Activated CD8-positive, alpha-beta memory T cell treated with anti-CD3 and anti-CD28 coated beads, Interleukin-2, amount 50 U/mL, for 48 hours (primary cell): ENCODE results near the gene MAP3K4.

Experiments used
- DNase-seq: peaks from one replicate; pipeline ENCODE4 v3.0.0-alpha.2; 2020

Gene MAP3K4

GRCh38 chr6:161038229-161039031 is 46.9 kb downstream of the MAP3K4 start:
- no peak for DNase-seq

DNA sequence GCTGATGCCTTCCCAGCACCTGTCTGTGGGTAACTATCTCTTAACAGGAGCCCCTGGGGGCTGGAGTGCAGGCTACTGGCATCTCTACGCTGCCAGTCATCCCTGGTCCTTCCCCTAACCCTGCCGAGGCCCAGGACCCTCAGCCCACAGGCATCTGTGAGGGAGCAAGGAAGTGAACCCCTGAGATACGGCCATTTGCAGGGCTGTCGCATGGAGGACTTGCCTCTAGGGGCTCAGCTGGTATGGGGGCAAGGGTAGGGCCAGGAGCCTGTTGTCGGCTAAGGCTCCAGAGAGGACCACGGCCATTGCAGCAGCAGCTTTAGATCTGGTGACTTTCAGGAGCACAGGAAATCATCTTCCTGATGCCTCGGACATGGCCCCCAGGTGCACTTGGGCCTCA is 49.7 kb downstream of the MAP3K4 start:
- no peak for DNase-seq

DNA sequence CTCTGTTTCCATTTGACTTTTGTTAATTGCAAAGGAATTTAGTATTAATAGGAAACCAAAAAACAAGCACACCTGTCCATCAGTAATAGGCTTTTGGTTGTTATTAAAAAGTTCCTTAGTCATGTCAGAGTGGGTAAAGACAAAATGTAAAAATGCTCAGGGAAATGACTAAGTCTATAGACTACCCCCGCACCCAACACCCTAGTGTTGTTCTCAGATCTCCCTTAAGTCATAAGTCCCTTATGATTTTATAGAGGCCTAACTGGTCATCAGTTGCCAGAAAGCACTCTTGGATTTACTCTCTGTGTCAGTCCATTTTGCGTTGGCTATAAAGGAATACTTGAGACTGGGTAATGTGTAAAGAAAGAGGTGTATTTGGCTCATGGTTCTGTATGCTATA is 52.8 kb downstream of the MAP3K4 start:
- DNase-seq, result no peak

DNA sequence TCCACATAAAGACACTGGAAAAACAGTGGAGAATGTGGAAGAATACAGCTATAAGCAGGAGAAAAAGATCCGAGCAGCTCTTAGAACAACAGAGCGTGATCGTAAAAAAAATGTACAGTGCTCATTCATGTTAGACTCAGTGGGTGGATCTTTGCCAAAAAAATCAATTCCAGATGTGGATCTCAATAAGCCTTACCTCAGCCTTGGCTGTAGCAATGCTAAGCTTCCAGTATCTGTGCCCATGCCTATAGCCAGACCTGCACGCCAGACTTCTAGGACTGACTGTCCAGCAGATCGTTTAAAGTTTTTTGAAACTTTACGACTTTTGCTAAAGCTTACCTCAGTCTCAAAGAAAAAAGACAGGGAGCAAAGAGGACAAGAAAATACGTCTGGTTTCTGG is 57.1 kb downstream of the MAP3K4 start:
- DNase-seq, result no peak

GRCh38 chr6:161050134-161050765 is 58.7 kb downstream of the MAP3K4 start:
- no peak for DNase-seq

GRCh38 chr6:161053103-161053502 is 61.5 kb downstream of the MAP3K4 start:
- DNase-seq, result no peak

- no peak for DNase-seq
Observed at GRCh38 chr6:161054876-161055275, 63.3 kb downstream of the MAP3K4 start.

DNA sequence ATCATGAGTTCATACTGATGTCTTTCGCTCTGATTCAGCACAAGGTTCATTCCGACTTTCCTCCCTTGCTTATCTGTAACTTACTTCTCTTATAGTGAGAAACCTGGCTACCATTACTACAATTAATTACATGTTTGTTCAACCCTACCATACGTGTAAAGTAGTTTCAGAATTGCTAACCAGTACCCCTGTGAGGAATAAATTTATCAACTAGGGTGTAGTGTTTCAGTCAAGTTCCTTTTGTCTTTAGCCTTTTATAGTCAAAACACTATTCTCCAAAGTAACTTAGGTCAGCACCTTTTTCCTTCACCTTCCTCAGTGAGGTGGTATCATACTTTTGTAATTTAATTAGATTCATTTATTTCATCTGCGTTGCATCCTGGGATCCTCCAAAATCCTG is 64.9 kb downstream of the MAP3K4 start:
- no peak for DNase-seq

GRCh38 chr6:161057103-161058091 is 65.8 kb downstream of the MAP3K4 start:
- no peak for DNase-seq

GRCh38 chr6:161058741-161059140 is 67.2 kb downstream of the MAP3K4 start:
- DNase-seq, result no peak

- no peak for DNase-seq
Observed at GRCh38 chr6:161061576-161061975, 70.0 kb downstream of the MAP3K4 start.

- no peak for DNase-seq
Observed at GRCh38 chr6:161064915-161065314, 73.3 kb downstream of the MAP3K4 start.

- no peak for DNase-seq
Observed at GRCh38 chr6:161066511-161066910, 74.9 kb downstream of the MAP3K4 start.

DNA sequence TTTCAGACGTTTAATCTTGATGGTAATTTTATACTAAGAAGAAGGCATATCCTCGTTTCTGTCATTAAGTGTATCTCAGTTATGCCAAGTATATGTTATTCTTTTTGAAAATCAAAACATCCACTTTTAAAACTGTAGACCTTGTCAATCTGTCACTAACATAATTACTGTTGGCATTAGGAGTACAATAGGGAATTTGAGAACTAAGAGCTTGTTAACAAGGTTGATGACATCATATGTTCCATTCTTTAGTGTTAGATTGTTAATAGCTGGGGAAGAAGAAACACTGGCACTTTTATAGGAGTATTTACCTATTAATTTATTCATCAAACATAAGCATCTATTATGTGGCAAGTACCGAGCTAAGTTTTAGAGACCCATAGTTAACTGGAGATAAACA is 76.2 kb downstream of the MAP3K4 start:
- no peak for DNase-seq

DNA sequence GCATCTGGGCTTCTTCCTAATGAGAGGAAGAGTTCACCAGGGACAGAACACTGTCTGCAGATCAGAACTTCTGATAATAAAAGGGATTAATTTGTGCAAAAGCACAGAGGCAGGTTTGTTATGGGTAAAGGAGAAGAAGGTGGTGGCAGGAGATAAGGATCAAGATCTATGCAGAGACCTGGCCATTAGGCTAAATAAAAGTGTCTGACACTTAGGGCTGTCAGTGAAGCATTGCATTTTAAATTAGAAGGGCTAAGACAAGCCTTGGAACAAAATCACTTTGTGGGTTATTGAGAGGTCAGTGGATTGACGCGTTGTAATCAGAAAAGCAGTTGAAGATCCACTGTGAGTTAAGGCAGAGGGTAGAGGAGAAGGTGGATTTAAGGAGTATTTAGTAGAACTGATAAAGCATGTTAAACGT is 76.8 kb downstream of the MAP3K4 start:
- DNase-seq, result no peak

DNA sequence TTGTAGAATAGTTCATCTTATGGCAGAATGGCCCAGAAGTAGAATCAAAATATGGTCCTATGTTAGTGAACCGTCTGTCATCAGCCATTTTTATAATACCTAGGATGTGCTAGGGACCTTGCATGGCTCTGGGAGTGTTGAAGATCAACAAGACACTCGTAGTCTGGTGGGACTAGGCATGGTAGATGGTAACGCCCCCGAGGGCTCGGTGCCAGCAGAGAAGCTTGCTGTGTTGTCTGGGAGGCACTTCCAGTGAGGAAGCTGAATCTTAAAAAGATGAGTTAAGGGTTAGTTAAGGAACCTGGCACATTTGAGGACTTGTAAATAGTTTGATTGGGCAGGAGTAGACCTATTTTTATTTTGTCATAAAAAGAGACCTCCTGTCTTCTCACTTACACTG is 82.4 kb downstream of the MAP3K4 start:
- no peak for DNase-seq

DNA sequence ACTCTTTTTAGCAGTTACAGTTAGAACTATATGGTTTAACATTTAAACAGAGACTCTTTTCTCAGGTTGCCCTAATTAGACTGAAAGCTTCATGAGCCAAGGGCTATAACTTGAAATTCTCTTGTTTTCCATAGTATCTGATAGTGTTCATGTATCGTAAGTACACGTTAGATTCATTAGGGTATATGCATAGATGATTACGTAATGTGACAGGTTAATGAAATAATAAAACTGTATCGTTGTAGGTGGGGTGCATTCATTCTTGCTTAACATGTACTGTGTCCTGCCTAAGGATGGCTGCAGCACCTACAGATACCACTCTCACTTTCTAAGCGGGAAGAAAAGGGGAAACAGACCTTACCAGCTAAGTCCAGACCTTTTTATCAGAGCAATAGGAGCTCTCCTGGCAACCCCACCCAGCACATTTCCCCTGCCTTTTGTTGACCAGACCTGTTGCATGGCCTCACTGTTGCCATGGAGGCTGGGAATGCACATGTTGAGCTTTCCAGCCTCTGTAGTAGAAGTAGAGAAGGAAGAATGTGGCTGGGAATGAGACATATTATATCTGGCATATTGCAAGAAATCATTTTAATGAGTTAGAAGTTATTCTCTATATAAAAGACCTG is 83.0 kb downstream of the MAP3K4 start:
- no peak for DNase-seq

DNA sequence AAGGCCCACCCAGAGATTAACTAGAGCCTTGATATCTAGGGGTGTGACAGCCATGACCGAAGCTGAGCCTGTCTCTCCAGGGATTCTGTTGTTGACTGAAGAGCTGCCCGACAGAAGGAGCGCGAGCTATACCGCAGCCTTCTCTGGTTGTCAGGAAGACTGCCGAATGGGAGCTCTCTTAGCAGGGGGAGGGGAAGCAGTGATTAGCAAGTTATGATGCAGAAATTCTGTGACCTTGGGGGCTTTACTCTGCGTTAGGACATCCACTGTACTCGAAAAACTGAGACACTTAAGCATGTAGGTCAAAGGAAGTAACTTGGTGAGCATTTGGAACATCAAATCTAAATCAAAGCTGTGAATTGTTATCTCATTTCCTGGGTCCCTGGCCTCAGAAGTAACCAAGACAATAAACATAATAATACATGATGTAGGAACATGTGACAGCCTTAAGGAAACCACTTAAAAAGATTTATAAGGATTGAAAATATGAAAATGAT is 84.7 kb downstream of the MAP3K4 start:
- no peak for DNase-seq

DNA sequence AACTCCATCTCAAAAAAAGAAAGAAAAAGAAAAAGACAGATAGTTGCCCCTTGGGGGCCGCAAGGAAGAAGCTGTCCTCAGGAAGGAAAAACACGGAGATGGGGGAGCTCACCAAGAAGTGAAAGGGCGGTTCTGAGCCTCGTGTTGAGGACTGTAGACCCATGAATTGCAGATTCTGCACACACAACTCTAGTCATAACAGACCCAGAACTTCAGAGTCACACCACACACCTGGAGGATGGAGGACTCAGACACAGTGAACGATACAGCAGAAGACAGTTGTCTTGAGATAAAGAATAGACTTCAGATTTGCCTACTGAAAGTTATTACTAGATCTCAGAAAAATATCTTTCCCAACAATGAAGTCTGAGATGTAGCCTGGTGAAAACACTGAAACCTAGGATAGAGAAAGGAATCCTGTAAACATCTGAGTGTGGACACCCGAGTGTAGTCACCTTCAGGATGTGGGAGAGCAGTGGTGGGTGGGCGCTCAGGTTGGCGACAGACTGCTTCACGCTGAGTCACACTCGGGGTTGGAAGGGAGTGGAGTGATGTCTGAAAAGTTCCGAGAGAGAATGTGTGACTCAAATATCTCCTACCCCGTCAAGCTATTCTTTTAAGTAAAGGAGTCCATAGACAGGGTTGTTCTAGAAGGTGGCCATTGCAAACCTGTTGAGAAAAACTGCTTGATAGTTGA is 88.1 kb downstream of the MAP3K4 start:
- DNase-seq, result peak; percentile 78

- DNase-seq, result no peak
Observed at GRCh38 chr6:161080263-161080970, 88.8 kb downstream of the MAP3K4 start.

- DNase-seq, result no peak
Observed at GRCh38 chr6:161082215-161082614, 90.6 kb downstream of the MAP3K4 start.
